Activated CD4-positive, alpha-beta T cell treated with anti-CD3 and anti-CD28 coated beads, Interleukin-2, amount 50 U/mL, for 24 hours (primary cell): ENCODE measurements around the gene MAN1C1.

Experiments used
- DNase-seq, 2 donors: peaks; one replicate each; pipeline ENCODE4 v3.0.0-alpha.2; 2020; ENCODE audit warnings: low read depth in 1 of 2, low spot score in 1 of 2

MAN1C1 gene

DNA sequence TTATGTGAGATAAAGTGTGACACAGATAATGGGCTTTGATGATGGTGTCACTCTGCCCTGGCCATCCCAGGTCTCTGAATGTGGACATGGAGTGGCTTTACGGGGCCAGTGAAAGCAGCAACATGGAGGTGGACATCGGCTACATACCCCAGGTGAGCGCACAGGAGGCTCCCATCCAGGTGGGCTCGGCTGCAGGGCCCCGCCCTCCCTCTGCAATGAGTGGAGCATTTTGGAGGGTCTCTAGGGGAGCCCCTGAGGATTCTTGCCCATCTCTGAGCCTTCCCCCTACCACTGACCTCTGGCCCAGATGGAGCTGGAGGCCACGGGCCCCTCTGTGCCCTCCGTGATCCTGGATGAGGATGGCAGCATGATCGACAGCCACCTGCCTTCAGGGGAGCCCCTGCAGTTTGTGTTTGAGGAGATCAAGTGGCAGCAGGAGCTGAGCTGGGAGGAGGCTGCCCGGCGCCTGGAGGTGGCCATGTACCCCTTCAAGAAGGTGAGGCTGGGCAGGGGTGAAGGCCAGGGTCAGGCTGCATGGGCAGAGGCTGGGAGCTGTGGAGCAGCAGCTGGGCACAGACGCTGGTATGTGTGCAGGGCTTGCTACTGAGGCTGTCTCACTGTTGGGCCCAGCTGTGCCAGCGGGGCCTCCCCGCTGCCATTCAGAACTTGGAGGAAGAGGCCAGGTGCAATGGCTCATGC lies 194.9 kb downstream of the MAN1C1 start:
- no peak for DNase-seq

DNA sequence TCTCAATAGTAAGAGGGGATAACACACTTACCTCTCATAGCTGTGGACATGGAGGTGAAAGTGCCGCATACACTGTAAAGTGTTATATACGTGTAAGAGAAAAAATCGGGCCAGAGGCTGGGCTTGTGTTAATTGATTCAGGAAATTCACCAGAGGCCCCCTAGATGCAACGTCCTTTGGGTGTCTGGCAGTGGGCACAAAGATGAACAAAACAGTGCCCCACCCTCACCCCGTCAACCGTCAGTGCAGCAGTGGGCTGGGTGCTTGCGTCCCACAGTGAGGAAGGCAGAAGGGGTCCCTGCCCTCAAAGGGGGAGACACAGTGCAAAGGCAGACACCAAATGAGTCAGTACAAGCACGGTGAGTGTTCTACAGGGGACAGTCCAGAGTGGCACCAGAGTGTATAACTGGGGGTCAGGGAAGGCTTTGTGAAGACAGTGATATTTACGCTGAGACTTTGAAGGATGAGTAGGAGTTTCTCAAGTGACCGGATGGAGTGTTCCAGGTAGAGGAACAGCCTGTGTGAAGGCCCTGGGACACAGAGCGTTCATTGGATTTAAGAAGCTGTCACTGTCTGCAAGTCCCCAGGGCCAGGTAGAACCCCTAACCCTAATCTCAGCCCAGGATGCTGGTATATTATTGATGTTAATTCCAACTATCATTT lies 196.6 kb downstream of the MAN1C1 start:
- no peak for DNase-seq

DNA sequence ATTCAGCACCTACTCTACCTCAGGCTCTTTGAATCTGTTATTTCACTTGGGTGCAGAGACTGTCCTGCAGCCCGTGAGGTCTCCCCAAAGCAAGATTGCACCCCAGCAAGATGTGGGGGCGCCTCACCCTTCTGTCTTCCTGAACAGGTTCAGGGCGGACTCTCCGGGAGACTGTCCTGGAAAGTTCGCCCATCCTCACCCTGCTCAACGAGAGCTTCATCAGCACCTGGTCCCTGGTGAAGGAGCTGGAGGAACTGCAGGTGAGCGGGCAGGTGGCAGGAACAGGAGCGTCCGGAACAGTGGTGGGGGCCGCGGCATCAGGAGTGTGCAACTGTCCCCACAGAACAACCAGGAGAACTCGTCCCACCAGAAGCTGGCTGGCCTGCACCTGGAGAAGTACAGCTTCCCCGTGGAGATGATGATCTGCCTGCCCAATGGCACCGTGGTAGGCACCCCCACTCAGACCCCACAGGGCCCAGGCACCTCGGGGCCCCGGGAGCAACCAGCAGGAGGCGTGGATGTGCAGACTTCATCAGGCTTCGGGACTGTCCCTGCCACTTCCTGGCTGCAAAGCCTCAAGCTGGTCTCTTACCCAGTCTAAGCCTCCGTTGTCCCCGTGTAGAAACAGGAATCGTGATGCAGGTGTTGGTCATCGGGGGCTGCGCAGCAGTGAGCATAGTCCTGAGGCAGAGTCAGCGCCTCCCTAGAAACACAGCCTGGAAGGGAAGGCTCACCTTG lies 197.3 kb downstream of the MAN1C1 start:
- DNase-seq, result no peak

GRCh38 chr1:25814549-25815087 lies 198.0 kb downstream of the MAN1C1 start:
- no peak for DNase-seq

DNA sequence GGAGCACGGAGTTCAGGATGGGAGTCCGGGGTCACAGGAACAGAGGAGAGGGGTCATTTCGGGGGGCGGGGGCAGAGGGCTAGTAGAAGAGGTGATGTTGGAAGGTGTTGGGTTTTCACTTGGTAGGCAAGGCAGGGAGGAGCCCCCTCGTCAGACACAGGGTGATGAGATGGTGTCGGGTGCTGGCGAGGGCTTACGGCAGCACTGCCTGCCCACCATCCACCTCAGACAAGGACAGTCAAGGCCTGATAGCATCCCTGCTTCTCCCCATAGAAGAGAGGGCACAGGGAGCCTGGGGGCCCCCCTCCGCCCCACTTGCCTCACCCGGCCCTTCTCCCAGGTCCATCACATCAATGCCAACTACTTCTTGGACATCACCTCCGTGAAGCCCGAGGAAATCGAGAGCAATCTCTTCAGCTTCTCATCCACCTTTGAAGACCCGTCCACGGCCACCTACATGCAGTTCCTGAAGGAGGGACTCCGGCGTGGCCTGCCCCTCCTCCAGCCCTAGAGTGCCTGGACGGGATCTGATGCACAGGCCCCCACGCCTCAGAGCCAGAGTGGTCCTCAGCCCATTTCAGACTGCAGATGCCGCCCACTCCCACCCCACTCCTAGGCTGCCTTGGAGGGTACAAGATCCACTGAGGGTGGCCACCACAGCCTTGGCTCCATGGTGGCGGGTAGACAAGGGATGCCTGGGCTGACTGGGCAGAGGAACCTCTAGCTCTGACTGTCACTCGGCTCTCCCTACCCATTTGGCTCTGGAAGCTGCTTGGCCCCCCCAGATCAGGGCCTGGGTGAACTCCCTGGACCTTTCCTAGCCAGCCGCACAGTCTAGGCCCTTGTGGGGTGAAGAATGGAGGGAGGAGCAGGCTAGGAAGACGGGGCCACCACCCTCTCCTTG lies 198.9 kb downstream of the MAN1C1 start:
- no peak for DNase-seq

DNA sequence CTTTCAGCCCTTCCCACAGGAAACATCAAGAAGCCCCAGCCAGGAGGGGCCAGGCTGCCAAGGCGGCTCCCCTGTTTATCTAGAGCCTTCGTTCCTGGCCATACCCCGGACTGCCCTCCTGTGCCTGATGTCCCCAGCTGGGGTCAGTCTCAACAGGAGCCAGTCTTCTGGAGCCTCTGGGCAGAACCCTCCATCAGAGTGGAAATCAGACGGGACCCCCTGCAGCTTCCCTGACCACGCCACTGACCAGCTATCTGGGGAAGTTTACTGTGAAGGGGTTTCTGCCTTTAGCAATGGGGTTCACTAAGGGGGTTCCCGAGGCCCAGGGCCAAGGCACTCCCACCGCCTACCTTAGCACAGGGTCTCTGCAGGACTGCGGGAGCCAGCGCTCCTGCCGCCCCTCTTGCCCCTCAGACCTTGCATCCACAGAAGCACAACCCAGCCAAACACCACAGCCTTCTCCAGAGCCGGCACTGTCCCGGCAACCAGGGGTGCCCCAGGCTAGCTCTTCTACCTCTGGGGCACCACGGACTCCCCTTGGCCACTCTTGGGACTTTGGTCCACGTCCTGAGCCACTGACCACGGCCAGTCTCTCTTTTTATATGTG lies 199.6 kb downstream of the MAN1C1 start:
- no peak for DNase-seq

- no peak for DNase-seq
These were observed 201.4 kb downstream of the MAN1C1 start for GRCh38 chr1:25817840-25818501.

DNA sequence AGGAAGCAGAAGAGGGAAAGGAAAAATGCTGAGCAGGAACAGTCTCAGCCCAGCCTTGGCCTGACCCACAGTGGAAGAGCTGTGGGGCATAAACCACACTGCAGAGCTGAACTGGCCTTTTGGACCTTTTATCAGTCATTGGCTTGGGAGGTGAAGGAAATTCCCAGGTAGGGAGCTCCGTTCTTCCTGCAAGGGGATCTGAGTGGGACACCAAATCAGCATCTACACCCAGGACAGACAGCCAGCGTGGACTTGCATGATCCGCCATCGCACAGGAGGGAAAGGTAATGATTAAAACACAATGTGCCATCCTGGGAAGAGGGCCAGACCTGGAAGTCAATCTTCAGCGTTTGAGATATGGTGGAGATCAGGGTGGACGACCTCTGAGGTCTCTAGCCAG lies 202.0 kb downstream of the MAN1C1 start:
- DNase-seq, result no peak

- DNase-seq, result peak; percentile 86 to 90
These were observed 203.1 kb downstream of the MAN1C1 start, which contains the start of gene MTFR1L for GRCh38 chr1:25819491-25820246. Gene MTFR1L, plus strand, starts transcription at chr1:25819954. Its CDS starts 3,151 bp downstream, at chr1:25823105.

DNA sequence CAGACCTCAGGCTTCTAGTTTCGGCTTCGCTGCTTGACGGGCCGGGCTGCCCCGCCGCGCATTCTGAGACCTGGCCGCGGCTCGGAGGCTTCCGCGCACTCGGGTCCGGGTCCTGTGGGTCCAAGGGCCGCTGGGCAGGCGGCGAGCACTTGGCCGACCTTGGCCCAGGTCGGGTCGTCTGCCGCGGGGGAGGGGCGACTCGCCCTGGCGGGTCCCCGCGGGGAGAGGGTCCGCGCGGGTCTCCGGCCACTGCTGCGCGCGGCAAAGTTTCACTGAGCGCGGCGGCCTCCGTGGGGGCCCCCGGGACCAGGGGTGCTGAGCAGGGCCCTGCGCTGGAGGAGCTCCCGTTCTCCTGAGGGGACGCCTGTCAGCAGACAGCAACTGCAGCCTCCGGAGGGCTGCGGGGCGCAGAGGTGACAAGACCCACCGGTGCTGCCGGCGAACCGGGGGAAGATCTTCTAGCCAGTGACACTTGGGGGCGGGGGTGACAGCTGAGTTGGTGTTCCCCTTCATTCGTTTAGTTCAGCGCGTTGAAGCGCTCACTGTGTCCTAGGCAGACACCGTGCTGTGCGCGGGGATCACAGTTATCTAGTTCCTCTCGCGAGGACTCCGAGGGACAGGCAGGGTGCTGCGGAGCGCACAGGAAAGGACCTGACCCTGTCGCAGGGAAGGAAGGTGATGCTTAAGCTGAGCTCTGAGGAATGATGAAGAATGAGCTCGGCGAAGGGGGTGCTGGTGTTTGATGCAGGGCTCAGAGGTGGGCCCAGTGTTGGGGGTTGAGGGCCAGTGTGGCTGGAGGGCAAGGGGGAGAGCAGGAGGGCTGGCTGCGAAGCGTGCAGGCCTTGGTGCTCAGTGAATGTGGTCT lies 203.9 kb downstream of the MAN1C1 start:
- DNase-seq, result peak in 1 of 2 donors; percentile 57

DNA sequence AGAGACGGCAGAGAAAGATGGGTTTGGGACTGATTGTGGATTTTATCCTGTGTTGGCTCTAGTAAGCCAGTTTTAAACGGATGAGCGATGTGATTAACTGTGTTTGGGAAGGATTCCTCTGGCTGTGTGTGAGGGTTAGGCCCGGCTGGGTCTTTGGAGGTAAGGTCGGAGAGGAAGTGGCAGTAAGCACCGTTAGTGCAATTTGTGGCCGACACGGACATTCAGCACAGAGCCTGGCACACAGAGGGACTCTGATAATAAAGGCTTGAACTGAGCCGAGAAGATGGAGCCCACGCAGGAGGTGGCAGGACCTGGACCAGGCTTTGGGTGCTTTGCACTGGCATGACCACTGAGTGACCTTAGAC lies 204.5 kb downstream of the MAN1C1 start:
- DNase-seq, result no peak

DNA sequence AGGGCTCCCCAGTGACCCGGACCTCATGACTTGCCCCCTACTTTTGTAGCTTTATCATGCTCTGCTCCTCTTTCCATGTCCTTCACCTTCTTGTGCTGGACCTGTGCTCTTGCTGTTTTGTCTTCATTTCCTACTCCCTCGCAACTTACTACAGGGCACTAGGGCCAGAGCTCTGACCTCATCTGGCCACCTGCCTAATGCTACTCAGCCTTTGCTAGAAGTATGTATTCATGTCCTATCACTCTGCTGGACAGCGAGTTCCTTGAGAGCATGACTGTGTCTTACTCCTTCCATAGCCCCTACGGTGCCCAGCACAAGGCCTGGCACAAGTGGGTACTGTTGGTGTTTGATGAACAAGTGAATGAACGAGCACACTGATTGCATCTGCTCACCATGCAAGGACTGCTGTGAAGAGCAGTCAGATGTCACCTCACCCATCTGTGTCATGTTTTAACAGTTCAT lies 205.1 kb downstream of the MAN1C1 start:
- DNase-seq, result no peak

GRCh38 chr1:25825605-25826004 lies 209.0 kb downstream of the MAN1C1 start:
- DNase-seq, result no peak

DNA sequence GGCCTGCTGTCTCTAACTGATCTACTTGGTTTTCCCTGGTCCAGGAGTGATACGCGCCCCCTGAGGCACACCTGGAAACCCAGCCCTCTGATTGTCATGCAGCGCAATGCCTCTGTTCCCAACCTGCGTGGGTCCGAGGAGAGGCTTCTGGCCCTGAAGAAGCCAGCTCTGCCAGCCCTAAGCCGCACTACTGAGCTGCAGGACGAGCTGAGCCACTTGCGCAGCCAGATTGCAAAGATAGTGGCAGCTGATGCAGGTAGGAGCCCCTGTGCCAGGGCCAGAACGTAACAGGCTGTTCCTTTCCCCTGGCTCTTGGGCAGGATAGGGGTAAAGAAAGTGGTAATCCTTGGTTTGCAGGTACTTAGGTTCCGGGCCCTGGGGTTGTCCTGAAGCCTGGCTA lies 210.0 kb downstream of the MAN1C1 start:
- DNase-seq, result no peak

DNA sequence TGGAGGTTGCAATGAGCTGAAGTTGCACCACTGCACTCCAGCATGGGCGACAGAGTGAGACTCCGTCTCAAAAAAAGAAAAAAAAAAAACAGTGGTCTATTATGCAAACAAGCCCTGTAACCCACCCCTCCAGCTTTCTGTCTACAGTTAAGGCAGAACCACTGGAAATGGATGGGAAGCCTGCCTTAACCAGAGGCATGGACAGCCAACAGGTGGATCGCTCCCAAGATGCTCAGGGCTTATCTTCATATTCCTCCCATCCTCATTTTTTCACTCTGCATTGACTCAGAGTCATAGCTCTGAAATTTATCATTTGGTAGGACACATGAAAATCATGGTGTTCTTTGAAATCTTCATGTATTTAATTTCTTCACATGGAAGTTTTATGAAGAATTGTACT lies 211.9 kb downstream of the MAN1C1 start:
- no peak for DNase-seq

GRCh38 chr1:25829046-25829445 lies 212.5 kb downstream of the MAN1C1 start:
- DNase-seq, result no peak

DNA sequence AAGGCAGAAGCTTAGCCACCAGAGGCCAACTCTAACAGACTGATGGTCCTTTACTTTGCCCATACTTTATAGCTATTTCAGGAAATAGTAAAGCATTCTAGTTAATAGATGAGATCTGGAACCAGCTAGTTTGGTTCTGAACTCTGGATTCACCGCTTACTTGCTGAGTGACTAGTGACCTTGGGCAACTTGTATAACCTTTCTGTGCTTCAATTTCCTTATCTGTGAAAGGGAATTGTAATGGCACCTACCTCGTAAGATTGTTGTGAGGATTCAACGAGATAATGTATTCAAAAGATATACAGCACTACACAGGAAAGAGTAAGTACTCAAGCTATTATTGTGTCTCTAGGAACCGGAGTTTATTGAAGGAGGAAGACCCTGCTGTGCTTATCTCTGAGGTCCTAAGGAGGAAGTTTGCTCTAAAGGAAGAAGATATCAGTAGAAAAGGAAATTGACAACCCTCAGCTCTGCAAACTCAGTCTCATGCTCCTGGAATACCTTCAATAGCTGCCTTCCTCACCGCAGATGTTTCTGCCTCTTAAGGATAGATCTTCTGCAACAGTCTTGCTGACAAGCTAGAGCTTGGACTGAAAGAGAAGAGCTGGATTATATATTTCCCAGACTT lies 215.1 kb downstream of the MAN1C1 start:
- no peak for DNase-seq
